ENCODE data around the gene GSS.

Gene GSS

DNA sequence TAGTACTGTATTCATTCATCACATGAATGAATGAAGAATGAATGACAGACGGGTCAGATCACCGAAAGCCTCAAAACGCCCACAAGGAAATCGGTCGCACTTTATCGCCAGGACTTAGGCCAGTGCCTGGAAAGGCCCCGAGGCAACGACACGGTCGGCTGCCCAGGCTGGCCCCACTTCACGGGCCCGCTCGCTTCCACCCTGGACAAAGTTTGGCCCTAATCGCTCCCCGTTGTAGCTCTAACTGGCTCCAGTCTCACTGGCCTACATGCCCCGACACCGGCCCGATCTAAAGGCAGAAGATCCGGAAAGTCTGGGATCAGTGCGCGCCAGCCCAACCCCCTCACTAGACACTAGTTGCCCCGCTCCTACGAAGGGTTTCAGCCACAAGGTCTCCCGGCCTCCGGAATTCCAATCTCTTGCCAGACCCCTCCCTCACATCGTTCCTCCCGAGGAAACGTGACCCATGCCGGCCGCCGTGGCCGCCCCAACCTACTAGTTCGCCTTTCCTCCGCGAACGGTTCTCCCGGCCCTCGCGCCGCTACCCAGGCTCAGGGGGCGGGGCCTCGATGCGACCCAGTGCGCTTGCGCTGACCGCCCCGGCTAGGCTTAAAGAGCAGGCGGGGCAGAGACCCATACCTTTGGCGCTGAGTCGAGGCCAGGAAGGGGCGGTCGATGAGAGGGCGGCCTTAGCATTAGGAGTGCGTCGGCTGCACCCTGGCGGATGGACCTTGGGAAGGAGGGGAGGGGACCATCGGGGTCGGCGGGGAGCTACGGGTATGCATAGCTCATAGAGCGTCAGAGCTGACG, at the start of gene GSS, which contains the start of gene MYH7B:
Gene GSS, minus strand, starts transcription at position 576 of the 810 bp plus-strand sequence. CDS start 3,954 bp downstream, outside the sequence.
Gene MYH7B, plus strand, starts transcription at position 638 of the 810 bp plus-strand sequence. CDS start 22,138 bp downstream, outside the sequence.
- peak; percentile 97 for DNase-seq

DNA sequence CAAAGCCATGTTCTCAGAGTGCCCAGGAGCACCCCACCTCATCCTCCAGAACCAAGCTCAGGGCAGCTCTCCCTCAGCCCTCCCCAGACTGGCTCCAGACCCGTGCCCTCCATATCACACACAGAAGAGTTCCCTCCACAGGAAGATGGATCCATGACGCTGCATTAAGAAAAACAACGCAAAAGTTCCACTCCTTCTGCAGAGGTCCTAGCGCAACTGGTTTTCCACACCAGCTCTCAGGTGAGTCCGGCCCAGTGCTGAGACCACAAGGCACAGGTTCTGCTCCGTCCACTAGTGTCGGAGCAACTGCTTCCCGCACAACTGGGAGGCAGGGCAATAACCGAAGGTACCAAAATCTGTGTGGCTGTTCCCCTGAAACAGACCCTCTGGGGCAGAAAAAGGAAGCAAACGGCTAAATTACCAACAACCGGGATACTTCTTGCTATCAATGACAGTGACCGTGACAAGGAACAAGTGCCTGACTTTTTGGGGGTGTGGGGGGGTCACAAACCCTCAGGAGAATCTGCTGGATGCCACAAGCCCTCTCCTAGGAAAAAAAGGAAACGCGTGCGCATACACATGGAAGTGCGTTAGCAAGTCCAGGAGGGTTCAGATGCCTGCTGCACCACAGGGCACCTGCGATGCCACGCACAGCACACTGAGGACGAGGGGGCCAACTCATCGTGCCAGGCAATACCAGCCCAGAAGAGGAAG, 49.3 kb upstream of the GSS start:
- no peak for DNase-seq

DNA sequence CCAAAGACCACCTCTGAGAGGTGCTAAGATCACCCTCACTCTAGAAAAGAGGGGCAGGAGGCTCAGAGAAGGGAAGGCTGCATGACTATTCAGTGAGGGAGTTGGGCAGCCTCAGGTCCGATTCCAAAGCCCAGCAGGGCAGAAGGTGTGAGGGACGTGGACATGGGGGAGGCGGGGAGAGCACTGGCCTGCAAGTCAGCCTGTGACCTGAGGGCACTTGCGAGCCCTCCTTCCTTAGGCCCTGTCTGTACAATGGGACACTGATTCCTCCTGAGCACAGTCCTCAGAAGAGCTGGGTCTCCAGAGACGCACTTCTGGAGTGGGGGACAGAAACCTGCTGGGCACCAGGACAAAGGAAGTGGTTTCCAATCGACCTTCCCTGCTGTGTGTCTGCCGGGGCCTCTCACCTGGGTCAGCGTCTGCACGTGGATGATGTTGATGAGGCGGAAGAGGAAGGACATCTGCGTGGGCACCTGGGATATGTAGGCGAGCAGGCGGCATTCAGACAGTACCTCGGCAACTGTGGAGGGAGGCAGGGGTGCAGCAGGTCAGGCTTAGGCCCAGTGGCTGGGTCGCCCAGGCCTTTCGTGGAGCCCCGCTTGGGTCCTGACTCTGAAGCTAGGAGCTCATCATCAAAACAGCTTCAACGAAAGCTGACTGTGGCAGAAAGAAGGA, 48.6 kb upstream of the GSS start:
- DNase-seq: no peak

DNA sequence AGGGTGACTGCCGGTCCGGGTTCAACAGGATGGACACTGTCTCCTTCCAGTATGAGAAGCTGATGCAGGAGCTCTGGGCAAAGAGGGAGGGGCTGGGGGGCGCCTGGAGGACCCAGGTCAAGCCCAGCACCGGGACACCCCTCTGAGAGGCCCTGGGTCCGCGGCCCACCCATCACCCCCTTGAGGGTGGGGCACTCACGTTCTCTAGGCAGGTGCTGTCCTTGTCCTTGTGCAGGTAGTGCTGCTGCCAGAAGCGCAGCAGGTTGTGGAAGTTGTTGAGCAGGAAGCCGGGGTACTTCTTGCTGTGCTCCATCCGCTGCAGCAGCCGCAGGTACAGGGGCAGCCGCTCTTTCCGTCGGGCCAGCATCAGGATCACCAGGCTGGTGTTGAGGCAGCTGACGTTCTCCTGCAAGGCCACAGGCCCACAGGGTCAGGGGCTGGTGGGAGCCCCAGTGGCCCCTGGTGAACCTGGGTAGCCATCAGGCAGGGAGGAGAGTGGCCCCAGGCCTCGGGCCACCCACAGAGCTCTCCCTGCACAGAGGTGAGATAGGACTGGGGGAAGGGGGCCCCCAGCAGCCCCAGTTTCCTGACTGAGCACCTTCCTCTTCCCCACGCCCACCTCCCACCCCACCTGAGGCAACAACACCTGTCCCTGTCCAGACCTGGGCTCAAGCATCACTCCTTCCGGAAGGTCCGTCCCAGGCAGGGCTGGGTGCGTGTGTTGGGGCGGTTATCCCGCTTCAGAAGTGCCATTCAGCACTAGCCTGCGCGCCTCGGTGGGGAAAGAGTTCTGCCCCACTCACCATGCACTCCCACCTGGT, 47.8 kb upstream of the GSS start:
- no peak for DNase-seq

DNA sequence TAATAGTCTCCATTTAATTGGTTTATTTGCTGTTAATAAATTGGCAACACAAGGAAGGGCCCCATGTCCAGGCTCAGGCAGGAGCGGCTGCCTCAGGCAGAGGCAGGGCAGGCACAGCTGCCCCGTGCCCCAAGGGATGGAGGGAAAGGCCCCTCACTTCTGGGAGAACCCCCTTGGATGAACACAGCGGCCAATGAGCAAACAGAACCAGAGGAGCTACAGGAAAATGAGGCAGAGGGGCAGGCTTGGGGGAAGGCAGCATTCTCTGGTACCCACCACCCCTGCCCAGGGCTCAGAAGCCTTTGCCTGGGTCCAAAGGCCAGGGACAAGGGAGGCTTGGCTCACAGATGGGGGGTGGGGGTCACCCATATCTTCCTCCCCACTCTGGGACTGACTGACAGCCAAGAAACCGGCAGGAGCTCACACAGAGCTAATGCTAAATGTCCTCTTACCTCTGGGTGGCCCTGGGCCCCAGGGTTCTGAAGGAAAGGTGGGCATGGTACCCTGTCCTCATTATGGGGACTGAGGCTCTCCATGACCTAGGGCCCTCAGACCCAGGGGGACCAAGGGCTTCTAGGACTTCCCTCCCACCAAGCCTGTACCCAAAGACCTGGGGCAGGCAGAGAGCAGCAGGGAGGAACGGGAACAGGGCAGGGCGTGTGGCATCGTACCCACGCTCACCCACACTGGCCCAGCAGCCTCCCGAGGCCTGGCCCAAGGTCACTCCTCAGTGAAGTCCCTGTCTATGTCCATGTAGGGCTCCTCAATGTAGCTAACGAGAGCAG, 47.0 kb upstream of the GSS start:
- DNase-seq: no peak

DNA sequence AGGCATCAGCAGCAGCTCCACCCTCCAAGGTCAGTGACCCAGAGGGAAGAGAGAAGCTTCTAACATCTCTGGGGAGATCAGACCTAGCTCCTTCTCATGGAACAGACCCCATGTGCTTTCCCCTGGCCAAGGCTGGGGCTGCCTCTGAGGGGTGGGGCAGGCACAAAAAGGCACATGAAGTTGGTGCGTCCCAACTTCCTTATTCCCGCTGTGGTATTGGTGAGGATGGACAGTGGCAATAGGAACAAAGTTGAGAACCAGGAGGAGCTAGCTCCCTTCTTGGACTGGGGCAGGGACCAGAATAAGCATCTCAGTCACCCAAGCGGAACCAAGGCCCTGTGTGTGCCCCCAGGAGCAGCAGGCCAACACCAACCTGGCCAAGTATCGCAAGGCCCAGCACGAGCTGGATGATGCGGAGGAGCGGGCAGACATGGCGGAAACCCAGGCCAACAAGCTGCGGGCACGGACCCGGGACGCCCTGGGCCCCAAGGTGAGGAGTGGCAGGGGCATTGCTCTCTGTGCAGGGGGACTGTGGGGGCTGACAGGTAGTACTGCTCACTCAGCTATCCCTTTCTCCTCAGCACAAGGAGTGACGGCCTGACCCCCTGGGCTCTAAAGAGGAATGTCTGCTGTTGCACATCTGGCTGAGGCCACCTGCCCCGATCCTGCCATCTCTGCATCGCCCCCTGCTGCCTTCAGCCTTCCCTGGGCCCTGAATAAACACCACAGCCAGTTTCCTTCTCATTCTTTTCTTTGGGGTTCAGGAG, 46.2 kb upstream of the GSS start:
- DNase-seq: no peak

DNA sequence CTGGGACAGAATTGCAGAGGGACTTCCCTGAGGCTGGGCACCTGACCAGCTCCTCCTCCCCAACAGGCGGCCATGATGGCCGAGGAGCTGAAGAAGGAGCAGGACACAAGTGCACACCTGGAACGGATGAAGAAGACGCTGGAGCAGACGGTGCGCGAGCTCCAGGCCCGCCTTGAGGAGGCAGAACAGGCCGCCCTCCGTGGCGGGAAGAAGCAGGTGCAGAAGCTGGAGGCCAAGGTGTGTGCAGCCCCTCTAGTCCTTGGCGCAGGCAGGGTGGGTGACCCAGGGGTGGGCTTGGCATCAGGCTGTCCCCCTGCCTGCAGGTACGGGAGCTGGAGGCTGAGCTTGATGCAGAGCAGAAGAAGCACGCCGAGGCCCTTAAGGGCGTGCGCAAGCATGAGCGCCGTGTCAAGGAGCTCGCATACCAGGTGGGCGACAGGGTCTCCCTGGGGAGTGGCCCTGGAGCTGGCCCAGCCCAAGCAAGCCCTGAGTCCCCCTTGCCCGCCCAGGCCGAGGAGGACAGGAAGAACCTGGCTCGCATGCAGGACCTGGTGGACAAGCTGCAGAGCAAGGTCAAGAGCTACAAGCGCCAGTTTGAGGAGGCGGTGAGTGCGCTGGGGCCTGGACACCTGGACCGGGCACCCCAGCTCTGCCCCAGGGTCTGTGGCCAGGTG, 45.5 kb upstream of the GSS start:
- no peak for DNase-seq

DNA sequence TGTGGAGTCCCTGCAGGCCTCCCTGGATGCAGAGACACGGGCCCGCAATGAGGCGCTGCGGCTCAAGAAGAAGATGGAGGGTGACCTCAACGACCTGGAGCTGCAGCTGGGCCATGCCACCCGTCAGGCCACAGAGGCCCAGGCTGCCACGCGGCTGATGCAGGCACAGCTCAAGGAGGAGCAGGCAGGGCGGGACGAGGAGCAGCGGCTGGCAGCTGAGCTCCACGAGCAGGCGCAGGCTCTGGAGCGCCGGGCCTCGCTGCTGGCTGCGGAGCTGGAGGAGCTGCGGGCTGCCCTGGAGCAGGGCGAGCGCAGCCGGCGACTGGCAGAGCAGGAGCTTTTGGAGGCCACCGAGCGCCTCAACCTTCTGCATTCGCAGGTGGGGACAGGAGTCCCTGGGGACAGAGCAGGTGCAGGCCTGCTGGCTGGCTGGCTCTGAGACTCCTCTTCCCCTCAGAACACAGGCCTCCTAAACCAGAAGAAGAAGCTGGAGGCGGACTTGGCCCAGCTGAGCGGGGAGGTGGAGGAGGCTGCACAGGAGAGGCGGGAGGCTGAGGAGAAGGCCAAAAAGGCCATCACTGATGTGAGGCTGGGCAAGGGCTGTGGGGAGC, 44.8 kb upstream of the GSS start:
- no peak for DNase-seq

DNA sequence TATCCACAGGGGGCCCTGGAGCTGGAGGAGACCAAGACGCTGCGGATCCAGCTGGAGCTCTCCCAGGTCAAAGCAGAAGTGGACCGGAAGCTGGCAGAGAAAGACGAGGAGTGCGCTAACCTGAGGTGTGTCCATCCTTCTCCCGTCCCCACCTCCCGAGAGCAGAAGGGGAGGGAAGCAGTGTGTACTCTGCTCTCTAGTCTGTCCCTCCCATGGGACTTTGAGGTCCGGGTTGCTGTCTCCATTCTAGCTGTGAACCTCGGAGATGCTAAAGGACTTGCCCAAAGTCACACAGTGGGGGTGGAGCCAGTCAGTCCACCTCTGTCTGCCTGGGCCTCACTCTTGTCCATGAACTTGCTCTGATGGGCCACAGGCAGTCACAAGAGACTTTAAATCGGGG, 44.2 kb upstream of the GSS start:
- no peak for DNase-seq

DNA sequence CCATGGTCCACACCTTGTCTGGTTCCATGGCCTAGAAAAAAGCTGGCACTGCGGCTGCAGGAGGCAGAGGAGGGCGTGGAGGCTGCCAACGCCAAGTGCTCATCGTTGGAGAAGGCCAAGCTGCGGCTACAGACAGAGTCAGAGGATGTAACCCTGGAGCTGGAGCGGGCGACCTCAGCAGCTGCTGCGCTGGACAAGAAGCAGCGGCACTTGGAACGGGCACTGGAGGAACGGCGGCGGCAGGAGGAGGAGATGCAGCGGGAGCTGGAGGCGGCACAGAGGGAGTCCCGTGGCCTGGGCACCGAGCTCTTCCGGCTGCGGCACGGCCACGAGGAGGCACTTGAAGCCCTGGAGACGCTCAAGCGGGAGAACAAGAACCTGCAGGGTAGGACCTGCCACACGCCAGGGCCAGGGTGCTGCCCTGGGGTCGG, 43.4 kb upstream of the GSS start:
- DNase-seq: no peak

DNA sequence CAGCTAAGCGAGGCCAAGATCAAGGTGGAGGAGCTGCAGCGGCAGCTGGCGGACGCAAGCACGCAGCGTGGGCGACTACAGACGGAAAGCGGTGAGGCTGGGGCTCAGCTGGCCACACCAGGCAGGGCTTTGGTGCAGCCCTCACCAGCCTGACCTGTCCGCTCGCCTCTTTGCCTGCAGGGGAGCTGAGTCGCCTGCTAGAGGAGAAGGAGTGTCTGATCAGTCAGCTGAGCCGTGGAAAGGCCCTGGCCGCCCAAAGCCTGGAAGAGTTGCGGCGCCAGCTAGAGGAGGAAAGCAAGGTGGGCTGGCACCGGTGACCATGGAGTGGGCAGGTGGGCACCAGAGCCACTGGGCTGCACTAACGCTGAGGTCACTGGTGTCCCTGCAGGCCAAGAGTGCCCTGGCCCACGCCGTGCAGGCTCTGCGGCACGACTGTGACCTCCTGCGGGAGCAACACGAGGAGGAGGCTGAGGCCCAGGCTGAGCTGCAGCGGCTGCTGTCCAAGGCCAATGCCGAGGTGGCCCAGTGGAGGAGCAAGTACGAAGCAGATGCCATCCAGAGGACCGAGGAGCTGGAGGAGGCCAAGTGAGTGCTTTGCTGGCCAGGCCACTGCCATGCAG, 42.8 kb upstream of the GSS start:
- DNase-seq: no peak

DNA sequence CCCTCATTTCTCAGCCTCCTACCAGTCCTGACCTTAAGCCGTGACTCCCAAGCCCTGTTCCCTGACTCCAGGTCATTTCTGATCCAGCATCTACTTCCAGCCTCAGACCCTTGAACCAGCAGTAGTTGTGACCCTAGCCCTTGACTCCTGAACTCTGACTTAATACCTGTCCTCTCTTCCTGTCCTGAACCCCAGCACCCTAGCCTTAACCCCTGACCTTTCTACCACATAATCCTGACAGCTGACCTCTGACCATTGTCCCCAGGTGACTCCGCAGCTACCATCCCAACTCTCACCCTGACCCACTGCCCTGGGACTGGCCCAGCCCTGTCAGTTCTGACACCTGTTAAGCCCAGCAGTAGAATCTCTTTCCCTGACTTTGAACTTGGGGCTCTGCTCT, 42.2 kb upstream of the GSS start:
- no peak for DNase-seq

DNA sequence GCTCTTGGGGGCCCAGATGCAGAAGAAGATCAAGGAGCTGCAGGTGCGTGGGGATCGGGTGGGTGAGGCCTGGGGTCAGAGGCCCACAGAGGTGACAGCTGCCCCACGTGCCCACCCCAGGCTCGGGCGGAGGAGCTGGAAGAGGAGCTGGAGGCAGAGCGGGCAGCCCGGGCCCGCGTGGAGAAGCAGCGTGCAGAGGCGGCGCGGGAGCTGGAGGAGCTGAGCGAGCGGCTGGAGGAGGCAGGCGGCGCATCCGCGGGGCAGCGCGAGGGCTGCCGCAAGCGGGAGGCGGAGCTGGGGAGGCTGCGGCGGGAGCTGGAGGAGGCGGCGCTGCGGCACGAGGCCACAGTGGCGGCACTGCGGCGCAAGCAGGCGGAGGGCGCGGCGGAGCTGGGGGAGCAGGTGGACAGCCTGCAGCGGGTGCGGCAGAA, 41.5 kb upstream of the GSS start:
- no peak for DNase-seq

DNA sequence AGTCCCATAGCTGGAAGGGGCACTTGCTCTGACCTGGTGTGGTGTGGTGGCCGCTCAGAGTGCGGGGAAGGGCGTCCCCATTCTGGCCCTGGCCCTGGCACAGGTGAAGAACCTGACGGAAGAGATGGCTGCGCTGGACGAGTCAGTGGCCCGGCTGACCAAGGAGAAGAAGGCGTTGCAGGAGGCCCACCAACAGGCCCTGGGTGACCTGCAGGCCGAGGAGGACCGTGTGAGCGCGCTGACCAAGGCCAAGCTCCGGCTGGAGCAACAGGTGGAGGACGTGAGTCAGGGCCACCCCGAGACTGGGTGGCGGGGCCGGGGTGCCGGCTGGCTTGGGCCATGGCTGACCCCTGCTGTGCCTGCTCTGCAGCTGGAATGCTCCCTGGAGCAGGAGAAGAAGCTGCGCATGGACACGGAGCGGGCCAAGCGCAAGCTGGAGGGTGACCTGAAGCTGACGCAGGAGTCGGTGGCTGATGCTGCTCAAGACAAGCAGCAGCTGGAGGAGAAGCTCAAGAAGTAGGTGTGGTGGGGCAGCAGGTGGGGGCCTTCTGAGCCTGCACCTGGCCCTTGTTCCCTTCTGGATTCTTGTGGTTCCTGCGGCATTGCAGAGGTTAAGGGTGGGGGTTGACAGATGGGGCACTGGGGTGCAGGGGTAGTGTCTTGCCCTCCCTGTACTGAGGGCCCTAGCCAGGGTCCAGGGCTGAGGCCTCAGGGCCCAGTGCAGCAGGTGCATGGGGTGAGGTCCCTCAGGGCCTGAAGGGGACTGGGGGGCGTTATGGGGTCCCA, 40.8 kb upstream of the GSS start:
- no peak for DNase-seq

DNA sequence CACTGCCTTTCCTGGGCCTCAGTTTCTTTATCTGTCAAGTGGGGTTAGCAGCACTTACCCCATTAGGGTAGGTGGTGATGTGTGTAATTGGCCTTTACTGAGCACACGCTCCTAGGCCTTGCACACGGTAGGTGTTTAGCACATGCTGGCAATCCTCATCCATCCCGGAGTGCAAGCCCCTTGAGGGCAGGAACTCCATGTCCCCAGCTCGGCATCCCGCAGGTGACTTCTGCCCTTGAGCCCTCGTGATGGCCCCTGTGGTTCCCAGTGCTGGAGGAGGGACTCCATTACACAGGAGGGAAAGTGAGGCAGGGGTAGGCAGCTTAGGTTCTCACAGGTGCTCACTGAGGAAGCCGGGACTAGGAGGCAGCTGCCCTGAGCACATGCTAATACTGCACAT, 40.1 kb upstream of the GSS start:
- DNase-seq: no peak

DNA sequence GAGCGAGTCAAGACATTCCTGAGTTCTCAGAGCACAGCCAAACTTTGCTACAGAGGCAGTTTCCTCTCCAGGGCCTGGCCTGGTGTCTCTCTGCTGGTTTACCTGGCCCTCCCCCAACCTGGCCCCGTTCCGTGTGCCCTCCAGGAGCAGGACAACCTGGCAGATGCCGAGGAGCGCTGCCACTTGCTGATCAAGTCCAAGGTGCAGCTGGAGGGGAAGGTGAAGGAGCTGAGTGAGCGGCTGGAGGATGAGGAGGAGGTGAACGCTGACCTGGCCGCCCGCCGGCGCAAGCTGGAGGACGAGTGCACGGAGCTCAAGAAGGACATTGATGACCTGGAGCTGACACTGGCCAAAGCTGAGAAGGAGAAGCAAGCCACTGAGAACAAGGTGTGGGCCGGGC, 39.6 kb upstream of the GSS start:
- DNase-seq: no peak

DNA sequence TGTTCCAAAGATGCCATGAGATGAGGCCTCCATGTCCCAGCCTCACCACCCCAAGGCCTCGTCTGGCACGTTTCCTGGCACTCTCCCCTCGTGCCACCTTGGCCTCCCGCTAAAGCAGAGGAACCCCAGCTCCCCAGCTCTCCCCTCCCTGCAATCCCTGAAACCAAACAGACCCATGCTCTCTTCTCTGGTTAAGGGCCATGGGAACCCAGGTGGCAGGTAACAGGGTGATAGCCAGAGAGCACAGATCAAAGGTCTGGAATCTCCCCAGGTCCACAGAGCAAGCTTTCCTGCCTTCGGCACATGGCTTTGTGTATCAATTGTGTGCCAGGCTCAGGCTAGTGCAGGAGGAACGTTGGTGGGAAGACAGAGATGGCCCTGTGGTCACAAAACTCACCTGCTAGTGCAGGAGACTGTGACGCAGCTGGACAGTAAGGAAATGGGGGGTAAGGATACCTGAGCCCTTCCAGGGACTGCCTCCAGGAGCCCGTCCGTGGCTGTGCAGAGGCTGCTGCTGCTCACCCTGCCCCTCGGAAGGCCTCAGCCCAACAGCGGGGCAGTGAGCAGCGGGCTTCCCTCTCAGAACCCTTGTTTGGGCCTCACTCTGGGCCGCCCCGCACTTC, 39.0 kb upstream of the GSS start:
- no peak for DNase-seq

DNA sequence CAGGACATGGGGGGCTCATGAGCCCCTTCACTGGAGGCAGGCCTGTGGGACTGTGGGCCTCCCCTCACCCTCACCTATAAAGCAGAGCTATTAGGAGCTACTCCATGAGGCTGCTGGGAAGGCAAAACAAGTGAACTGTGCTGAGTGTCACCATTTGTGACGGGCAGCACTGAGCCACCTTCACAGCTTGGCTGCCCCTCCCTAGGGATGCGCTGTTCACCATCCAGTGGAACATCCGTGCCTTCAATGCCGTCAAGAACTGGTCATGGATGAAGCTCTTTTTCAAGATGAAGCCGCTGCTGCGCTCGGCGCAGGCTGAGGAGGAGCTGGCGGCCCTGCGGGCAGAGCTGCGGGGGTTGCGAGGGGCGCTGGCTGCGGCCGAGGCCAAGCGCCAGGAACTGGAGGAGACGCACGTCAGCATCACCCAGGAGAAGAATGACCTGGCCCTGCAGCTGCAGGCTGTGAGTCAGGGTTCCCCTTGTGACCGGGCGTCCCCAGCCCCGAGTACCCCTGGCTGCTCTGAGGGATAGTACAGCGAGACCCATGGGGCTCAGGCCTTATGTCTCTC, 38.4 kb upstream of the GSS start:
- no peak for DNase-seq
